AG09319 (cell line): ENCODE results near the gene NR5A2.

Experiments
- DNase-seq: peaks from one replicate; pipeline ENCODE4 v3.0.0-alpha.2; 2010; ENCODE audit warnings: low read depth; ENCODE audit errors: extremely low read depth
- CTCF ChIP-seq: IDR thresholded peaks from 2 replicates; pipeline ENCODE4 v1.5.1; 2011; ENCODE audit warnings: low read depth, mild to moderate bottlenecking, inconsistent platforms, low read length, moderate library complexity

NR5A2 gene

GRCh38 chr1:200040481-200041138 lies 13.1 kb downstream of the NR5A2 start:
- no peak for DNase-seq
- TF ChIP-seq CTCF = no peak

GRCh38 chr1:200041337-200042118 lies 14.0 kb downstream of the NR5A2 start:
- DNase-seq = no peak
- TF ChIP-seq CTCF = no peak

- no peak for TF ChIP-seq CTCF
- no peak for DNase-seq
These were observed 14.6 kb downstream of the NR5A2 start for GRCh38 chr1:200042119-200042551.

GRCh38 chr1:200042552-200043335 lies 15.2 kb downstream of the NR5A2 start:
- TF ChIP-seq CTCF = no peak
- no peak for DNase-seq

- DNase-seq = no peak
- TF ChIP-seq CTCF = no peak
These were observed 15.8 kb downstream of the NR5A2 start for GRCh38 chr1:200043336-200043668.

GRCh38 chr1:200046115-200046514 lies 18.6 kb downstream of the NR5A2 start:
- DNase-seq = no peak
- TF ChIP-seq CTCF = no peak

GRCh38 chr1:200048244-200048643 lies 20.7 kb downstream of the NR5A2 start:
- no peak for DNase-seq

More at GRCh38 chr1:200048244-200048643, 20.7 kb downstream of the NR5A2 start:
- TF ChIP-seq CTCF = no peak
